HG03103 (cell line): ENCODE measurements around the gene PPP2R5A.
"Not testable (repeated sequence)": the region's sequence is repeated elsewhere in the genome, so short reads cannot be mapped to it uniquely, and the experiment has no call there.

Experiments used
- ATAC-seq: cut with Tn5 transposase; IDR thresholded peaks from one replicate; pipeline ENCODE4 v1.9.1; 2021; ENCODE audit warnings: low read depth; ENCODE audit not compliant: unreplicated experiment

PPP2R5A gene

DNA sequence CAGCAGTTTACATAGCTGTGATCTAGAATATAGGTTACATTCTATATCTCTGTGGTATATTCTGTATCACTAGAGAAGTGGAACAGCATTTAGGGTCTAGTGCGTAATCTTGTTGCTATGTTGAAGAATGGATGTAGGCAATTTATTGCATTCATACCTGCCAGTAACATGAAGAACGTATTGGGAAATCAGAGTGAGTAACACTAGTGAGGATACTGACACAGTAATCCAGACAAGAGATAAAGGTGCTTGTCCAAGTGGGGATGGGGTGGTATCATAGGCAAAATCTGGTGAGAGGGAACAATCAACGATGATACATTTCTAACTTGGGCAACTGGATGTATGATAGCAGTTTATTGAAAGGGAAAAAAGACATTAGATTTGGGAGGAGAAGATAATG is 9.8 kb downstream of the PPP2R5A start:
- ATAC-seq, result no peak

DNA sequence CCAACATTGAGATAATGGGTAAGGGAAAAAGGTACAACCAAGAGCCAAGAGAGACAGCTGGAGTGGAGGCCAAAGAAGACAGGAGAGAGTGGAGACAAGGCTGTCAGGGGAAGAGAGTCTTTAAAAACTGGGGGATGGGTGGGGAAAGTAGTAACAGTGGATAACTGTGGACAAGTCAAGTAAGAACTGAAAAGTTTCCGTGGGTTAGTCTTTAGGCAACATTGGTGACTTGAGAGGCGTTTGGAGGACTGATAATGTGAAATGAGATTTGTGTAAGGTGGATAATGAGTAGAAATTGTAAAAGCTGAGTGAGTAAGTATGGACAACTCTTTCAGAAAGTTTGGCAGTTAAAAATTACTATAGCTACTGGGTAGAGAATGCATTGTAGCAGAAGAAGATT is 10.4 kb downstream of the PPP2R5A start:
- ATAC-seq, result no peak

DNA sequence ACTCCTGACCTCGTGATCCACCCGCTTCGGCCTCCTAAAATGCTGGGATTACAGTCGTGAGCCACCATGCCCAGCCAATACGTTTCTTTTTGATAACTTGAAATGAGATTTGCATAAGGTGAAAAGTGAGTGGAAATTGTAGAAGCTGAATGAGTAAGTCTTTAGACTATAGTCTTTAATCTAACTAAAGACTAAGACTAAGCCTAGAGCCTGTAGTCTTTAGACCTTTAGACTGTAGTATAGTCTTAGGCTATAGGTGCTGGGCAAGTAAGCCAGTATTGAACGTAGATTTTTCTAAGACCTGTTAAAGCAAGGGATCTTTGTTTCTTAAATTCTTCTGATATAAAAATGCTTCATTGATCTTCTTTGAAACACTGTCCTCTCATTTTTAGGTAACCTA is 12.1 kb downstream of the PPP2R5A start:
- ATAC-seq, result no peak

DNA sequence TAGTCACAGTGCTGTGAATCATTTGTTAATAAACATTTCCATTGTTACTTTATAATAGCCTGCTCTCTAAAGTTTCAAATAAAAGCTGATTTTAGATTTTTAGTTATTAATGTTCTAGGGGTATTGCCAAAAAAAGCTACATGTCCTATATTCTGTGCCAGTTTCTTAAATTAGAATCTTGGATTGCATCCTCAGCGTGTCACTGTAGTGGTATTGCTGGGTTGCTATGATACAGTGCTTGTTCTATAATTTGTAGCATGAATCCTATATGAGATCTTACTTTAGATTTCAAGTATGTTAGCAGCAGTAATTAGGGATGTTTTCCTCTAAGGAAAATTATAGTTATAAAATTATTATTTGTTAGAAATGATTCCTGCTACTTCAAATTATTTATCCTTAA is 16.4 kb downstream of the PPP2R5A start:
- ATAC-seq, result no peak

DNA sequence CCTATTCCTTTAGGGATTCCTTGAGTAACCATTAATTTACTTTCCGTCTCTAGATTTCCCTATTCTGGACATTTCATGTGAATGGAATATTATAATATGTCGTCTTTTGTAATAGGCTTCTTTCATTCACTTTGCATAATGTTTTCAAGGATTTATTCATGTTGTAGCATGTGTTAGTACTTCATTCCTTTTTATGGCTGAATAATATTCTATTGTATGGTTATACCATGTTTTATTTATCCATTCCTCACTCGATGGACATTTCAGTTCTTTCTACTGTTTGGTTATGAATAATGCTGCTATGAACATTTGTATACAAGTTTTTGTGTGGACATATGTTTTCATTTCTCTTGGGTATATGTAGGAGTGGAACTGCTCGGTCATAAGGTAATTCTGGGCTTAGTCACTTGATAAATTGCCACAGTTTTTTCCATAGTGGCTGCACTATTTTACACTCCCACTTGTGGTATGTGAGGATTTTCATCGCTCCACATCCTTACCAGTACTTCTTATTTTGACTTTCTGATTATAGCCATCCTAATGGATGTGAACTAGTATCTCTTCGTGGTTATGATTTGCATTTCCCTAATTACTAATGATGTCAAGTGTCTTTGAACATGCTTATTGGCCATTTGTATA is 17.7 kb downstream of the PPP2R5A start:
- no peak for ATAC-seq

DNA sequence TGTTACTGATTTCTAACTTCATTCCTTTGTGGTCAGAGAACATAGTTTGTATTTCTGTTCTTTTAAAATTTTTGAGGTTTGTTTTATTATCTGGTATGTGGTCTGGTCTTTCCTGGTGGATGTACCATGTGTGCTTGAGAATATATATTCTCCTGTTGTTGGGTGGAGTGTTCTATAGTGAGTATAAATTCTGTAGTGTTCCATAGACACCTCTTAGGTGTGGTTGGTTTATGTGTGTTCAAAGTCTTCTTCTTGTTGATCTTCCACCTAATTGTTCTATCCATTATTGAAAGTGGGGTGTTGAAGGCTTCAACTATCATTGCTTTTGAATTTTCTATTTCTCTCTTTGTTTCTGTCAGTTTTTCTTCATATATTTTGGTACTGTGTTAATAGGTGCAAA is 20.1 kb downstream of the PPP2R5A start:
- no peak for ATAC-seq

DNA sequence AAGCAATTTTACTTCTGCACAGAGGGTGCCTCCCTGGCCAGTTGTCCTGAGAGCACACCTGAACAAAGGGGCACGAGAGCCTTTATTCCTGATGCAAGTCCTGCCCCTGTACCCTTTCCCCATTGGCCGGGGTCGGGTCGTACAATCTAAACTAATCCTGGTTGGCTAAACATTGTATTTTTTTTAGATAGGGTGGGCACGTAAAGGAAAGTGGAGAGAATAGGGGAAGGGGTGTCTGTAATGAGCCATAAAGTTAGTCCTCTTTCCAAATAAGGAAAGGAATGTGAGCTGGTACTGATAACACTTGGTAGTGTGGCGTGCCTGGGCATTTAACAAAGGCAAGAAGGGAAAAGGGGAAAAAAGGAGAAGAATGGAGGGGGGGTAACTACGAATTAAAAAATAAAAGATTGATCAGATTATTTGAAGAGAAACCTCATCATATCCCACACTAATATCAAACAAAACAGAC is 20.8 kb downstream of the PPP2R5A start:
- ATAC-seq, result not testable (repeated sequence)

DNA sequence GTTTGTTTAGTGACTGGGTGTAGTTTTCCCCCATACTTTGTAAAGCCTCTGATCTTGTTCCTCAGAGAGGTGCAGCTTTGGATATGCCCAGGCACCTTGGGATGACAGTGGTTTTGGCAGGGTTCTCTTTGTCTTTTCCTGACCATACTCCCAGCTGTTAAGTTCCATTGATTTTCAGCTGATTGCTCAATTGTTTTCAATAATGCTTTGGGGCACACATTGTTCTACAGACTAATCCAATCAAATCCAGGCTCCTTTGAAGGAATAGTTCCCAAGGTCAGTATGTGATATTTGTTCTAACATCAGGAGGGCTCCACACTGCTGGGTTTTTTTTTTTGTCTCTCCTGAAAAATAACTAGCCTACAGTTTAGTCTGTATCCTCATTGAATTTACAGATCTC is 24.8 kb downstream of the PPP2R5A start:
- ATAC-seq, result no peak

DNA sequence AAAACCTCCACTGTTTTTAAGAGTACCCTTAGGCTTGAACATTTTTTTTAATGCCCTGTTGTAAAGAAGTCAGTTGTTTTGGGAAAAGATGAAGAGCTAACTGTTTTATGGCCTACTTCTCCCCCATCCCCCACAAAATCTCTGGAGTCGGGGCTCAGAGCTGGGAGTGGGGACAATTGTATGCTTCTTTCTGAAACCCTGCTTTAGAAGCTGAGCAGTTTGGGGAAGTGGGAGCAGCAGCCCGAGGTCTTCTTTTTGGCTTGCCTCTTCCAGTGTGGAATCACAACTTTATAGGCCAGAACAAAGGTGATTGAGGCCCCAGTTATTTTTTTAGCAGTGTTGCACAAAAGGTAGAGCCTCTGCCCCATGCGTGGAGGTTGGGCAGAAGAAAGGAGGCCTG is 25.2 kb downstream of the PPP2R5A start:
- no peak for ATAC-seq

DNA sequence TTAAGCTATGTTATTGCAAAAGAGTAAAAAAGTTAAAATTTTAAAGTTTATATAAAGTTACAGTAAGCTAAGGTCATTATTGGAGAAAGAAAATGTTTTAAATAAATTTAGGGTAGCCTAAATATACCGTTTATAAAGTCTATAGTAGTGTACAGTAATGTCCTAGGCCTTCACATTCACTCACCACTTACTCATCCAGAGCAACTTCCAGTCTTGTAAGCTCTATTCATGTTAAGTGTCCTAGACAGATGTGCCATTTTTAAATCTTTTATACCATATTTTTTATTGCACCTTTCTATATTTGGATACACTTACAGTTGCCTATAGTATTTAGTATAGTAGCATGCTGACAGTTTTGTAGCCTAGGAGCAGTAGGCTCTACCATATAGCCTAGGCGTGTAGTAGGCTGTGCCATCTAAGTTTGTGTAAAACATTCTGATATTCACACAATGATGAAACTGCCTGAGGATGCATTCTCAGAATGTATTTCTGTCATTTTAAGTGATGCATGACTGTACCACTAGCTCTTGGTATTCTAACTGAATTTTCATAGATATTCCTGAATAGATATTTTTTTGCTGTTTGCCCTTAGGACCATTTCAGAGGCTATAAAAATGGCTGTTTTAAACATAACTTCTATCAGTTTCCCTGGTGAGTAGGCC is 26.8 kb downstream of the PPP2R5A start:
- ATAC-seq, result no peak

DNA sequence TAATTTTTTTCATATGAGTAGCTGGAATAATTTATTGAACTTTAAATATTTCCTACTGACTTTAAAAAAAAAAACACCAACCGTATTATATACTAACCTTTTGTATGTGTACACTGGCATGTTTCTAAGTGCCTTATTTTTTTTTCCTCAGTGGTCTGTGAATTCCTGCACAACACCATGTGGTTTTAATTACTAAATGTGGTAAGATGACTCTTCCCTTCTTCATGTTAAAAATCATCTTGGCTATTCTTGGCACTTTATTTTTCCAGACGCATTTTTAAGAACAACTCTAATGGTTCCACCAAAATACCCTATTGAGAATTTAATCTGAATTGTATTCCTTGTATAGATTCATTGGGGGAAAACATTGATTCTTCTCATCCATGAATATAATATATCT is 28.4 kb downstream of the PPP2R5A start:
- no peak for ATAC-seq

DNA sequence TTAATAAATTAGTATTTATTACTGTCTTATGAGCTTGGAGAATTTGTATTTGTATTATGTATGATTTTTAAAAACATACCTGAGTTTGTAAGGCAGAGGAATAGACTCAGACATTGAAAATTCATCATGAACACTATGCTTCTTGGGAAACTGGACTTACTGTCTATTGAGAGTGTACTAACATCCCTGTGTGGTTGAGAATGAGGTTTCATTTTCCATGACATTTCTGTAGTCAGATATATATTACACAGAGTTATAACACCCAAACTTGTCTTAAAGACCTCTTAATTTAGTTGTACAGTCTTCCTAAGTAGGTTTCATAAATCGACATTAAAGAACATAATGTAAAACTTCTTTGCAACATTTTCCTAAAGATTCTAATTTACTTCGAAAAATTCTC is 30.0 kb downstream of the PPP2R5A start:
- no peak for ATAC-seq

DNA sequence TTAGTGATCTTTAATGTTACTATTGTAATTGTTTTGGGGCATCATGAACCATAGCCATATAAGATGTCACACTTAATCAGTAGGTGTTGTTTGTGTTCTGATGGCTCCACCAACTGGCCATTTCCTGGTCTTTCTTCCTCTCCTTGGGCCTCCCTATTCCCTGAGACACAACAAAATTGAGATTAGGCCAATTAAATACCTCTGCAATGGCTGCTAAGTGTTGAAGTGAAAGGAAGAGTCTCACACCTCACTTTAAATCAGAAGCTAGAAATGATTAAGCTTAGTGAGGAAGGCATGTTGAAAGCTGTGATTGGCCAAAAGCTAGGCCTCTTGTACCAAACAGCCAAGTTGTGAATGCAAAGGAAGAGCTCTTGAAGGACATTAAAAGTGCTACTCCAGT is 30.7 kb downstream of the PPP2R5A start:
- ATAC-seq, result no peak

DNA sequence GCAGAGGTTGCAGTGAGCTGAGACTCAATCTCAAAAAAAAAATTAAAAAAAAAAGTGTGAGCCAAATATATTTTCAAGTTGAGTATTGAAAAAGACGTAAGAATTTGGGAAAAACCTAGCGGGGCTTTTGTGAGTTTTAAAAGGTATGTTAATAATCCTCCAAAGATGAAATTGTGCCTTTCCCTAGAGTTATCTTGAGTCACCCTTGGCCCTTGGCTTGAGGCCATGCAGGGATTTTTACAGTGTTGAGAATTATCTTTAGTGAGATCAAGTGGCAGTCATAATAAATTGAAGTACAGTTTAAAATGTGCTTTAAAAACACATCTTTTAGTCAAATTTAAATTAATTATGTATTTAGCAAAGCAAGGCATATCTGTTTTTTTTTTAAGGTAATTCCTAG is 32.7 kb downstream of the PPP2R5A start:
- ATAC-seq, result no peak

DNA sequence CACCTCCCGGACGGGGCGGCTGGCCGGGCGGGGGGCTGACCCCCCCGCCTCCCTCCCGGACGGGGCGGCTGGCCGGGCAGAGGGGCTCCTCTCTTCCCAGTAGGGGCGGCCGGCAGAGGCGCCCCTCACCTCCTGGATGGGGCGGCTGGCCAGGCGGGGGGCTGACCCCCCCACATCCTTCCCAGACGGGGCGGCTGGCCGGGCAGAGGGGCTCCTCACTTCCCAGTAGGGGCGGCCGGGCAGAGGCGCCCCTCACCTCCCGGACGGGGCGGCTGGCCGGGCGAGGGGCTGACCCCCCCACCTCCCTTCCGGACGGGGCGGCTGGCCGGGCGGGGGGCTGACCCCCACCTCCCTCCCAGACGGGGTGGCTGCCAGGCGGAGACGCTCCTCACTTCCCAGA is 35.8 kb downstream of the PPP2R5A start:
- not testable (repeated sequence) for ATAC-seq

DNA sequence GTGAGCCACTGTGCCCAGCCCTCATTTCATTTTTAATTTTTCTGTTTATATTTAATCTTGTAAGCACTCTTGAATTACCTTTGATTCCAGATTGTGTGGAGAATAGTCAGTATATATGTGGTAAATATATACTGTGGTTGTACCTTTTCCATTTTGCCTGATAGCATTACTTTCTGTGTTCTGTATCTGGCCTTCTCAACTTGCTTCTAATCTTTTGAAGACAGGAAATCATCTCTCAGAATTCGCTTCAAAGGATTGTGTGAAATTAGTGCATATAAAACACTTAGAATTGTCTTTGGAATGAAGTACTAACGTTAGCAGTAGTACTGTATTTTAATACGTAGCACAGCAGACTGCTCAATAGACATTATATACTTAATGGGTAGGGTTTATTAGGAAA is 37.9 kb downstream of the PPP2R5A start:
- ATAC-seq, result no peak

DNA sequence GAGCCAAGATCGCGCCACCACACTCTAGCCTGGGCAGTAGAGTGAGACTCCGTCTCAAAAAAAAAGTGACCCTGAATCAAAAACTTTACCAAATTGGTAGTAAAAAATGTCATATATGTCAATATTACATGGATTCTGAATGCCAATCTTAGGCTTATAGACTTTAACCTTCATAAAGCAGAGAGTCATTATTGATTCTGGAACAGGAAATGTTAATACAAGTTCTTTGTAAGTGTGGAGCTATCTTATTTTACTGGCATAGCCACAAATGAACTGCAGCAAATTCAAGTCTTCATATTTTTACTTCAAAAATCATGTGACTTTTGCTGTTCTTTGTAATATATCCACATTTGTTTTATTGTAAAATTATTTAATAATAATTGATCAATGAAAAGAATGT is 41.3 kb downstream of the PPP2R5A start:
- ATAC-seq, result no peak

DNA sequence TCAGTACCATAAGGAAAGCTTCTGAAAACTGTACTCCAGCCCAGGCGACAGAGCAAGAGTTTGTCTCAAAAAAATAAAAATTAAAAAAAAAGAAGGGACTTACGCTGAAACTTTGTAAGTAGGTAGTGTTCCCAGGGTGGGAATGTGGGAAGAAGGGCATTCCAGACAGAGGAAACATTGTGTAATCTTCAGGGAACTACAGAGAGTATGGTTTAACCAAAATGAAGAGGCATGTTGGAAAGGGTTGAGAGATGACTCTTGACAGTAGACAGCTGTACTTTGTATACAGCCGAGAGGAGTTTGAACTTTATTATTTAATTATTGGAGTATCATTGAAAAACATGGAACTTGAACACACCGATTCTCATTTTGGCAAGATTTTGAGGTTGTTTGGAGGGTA is 43.0 kb downstream of the PPP2R5A start:
- no peak for ATAC-seq

DNA sequence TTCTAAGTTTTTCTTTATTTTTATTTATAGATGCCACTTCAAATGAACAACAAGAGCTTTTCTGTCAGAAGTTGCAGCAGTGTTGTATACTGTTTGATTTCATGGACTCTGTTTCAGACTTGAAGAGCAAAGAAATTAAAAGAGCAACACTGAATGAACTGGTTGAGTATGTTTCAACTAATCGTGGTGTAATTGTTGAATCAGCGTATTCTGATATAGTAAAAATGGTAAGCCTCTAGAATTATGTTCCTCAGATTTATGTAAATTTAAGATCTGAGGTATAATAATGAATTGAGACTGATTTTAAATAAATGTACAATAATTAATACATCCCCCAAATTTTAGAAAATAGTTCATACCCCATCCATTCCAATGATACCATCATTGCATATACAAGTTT is 43.9 kb downstream of the PPP2R5A start:
- no peak for ATAC-seq

DNA sequence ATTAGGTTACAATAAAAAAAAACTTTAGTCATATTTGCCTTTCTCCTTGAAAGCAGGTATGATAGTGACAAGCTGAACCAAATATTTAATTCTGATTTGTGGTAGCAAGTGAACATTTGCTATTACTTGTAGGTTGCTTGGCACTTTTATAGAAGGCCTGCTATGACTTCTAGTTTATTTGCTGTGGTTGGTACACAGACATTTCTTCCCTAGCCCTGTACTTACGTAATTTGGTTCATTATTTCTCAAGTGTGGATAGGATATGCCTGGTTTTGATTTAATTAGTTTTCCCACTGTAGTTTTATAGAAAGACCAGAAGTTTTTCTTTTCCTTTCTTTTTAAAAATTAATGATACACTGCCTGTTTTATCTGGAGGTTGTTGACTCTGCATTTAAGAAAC is 55.9 kb downstream of the PPP2R5A start:
- ATAC-seq, result no peak

DNA sequence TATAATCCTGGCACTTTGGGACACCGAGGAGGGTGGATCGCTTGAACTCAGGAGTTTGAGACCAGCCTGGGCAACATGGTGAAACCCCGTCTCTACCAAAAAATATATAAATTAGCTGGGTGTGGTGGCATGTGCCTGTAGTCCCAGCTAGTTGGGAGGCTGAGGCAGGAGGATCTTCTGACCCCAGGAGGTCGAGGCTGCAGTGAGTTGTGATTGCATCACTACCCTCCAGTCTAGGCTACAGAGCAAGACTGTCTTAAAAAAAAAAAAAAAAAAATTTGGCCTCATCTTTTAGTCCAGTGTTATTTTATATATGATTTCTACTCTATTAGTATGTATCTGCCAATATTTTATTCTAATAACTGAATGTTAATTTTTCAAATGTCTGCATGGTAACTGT is 59.7 kb downstream of the PPP2R5A start:
- ATAC-seq, result no peak

DNA sequence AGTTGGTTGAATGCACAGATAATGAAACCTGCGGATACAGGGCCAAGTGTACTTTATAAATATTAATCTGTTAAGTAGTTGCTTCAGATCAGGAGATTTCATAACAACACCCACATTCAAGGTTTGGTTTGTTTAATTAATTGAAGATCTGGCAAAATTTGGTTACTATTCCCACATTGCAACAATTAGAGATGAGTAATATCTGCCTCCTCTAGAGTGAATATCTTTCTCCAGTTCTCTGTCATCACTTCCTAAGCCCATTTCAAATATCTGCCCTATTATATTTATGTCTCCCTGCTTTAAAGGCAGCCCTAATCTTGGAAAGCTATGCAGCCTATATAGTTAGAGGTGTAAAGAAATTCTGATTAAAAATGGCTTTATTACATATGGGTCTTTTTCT is 61.4 kb downstream of the PPP2R5A start:
- no peak for ATAC-seq
